Activated T-helper 1 cell treated with Interleukin-2 at 50 U/mL for 16 hours (primary cell): ENCODE measurements around the gene IRS2.
"Not testable (repeated sequence)": the region's sequence is repeated elsewhere in the genome, so short reads cannot be mapped to it uniquely, and the experiment has no call there.

Experiments used
- DNase-seq: peaks from one replicate; pipeline ENCODE4 v3.0.0-alpha.2; 2020; ENCODE audit warnings: low read depth

IRS2 gene

DNA sequence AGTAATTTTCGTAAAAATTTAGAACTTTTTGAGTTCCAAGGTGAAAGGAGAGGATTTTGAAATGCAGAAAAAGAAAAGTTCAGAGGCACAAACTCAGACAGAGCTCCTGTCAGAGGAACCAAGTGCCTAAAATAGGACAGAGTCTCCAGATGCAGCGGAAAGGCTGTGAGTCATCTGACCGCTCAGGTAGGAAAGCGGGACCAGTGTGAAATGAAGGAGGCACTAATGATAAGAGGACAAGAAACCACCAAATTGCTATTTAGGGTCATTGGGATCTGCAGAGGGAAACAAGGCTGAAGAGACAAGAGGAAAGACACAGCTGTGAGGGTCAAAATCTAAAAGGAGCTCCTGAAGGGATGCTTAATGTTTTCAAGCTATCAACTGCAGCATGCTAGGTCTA, 34.9 kb downstream of the IRS2 start:
- DNase-seq: no peak

DNA sequence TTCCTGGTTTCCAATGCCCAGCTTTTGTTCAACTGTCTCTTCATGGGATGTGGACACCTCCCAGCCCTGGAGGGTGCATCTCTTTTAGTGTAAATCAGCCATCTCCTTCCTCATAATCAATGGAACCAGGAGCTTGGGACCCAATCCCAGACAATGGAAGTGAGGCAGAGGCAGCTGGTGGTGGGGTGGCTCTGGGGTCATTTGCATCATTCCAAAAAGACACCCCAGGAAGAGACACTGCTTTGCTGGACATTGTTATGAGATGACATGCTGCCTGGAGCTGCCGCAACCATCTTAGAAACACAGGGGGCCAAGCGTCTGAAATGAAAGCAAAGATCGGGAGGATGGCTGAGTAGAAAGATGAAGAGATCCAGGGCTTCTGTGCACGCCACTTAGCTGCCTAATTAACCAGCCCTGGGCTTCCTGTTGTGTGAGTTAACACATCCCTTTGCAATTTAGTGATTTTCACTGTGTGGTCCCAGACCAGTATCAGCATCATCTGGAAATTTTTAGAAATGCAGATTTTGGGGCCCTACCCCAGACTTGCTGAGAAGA, 36.1 kb downstream of the IRS2 start:
- no peak for DNase-seq

DNA sequence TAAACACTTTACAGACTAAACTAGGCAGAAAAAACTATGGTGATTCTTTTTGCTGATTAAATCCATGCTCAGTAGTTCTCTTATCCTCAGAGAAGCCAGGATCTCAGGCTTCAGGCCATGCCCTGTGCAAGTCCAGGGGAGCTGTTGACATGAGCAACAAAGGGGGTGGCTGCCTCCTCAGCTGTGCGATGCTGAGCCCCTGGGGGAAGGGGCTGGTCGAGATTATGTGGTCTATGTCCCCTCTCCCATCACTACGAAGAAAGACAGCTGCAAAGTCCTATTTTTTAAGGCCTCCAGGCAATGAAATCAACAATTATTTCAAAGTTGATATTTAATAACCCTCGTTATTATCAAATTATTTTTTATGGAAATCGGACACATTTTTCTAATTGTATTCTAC, 37.0 kb downstream of the IRS2 start:
- no peak for DNase-seq

DNA sequence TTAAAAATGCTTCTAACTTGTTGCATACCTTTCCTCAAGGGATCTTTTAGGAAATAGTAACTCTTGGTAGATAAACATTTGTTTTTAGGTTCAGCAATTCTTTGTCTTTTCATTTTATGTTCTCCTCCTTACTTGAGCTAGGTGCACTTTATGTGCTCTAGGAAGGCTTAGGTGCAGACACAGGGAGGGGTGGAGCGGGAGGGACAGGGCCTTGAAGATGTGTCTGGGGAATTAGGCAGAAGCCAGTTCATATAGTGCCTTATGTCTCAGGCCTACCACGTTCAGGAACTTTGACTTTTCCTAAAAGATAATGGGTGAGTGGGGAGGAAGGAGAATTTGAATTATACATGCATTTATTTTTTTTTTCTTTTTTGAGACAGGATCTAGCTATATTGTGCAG, 37.7 kb downstream of the IRS2 start:
- DNase-seq: no peak

DNA sequence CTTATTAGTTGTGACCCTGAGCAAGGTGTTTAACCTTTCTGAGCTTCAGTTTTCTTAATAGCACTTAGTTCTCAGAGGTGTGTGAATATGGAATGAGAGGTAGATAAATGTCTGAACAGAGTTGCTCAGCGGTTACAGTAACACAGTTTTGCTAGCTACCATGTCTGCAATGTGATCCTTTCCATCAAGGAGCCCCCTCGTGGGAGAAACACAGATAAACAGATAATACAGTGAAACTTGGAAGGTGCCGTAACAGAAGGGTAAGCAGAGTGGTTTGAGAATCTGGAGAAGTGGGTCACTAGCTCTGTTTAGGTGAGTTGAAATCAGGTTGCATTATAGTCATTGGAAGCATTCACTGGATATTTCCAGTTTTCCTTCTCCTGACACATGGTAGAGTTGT, 38.9 kb downstream of the IRS2 start:
- no peak for DNase-seq

DNA sequence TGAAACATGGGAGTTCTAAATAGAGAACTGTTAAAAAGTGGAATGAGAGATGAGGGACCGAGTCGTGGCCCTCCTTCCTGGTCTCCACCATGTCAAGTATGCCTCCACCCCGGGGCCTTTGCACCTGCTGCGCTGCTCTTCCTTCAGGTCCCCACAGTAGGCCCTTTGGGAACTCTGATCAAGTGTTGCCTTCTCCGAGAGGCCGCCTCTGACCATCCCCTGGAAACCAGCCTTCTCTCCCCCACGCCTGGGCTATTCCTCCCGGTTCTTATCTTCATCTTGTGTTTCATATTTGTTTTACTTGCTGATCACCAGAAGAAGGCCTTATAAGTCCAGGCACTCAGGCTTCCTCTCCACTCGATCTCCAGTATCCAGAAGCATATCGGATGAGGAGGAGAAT, 40.0 kb downstream of the IRS2 start:
- DNase-seq: no peak

DNA sequence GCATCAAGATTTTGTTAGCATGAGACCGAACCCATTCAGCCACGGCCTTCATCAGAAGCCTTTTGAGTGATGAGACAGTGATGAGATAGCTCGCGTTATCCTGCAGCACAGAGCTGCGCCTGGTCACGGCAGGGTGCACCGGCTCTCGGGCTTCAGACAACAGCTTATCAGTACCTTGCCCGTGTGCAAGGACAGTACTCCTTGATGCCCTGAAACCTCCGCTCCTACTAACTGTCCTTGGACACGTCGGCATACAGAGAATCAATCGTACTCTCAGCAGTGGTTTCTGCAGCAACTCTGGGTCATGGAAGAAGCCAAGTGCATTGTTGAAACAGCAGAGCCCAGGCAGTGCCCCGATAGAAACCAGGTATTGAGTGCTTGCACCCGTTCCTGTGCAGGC, 40.7 kb downstream of the IRS2 start:
- no peak for DNase-seq

DNA sequence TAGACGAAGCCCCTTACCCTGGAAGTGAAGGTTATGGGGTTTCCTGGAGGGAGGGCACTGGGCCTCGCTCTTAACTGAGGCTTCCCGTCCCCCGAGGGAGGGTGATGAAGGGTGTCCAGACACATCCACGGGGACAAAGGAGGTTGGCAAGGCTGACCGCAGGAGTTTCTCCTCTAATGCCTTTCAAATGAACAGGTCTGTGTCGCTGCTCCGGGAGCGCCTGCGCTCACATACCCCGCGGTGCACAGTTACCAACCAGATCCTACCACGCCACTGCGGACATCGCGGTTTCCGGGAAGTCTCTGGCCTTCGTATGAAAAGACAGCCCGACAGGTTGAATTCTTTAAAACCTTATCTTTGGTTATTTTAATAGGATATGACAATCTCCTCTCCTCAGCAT, 41.3 kb downstream of the IRS2 start:
- DNase-seq: no peak

DNA sequence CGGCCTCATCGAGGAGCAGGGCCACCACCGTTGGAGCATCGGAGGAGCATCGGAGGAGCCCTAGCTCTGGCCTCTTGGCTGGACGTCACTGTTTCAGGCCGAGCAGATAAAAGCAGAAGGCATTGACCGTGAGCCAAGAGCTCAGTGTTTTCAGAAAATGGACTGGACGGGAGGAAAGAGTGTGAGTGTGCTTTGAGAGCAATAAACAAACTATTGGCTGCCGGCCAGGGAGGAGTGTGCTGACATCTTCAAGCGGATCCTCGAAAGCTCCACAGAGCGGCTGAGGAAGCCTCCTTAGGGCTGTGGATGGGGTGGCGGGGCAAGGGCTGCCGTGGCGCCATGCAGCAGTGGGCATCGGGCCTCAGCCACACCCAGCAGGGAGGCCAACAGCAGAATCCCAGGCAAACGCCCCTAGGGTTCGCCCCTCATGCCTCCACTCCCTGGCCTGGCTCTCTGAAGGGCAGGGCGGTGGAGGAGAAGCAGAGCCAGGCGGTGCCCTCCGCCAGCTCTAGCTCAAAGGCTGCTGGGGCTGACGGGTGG, 41.8 kb downstream of the IRS2 start:
- DNase-seq: no peak

DNA sequence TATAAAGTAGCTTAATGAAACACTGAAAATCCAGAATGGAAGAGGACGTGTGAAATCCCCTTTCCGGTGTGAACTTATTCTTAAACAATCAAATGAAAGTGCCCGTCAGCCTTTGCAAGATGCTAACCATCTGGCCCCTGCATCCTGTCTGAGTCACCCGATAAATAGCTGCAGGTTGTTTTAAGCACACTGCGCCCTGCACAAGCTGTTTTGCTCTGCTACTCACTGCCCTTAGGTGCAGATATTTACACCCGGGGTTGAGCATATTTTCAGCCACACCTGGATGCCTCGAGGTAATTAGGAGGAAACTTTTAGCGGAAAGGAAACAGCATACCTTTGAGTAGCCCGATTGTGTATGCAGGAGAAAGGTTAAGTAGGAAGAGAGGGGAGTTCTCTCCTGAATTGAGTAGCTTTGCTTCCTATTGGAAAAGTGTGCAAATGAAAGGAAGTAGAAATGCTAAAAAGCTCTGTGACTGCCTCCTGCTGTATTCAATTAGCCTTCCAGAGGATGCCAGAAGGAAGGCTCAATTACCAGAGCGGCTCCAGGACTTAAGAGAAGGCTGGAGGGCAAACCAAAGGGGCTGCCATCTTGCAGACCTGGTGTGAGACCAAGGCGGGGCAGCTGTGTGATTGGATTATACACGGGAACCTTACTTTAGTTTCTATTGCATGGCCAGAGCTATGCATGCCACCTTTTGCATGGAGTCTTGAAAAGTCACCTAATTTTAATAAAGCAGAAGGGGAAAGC, 42.5 kb downstream of the IRS2 start:
- no peak for DNase-seq

DNA sequence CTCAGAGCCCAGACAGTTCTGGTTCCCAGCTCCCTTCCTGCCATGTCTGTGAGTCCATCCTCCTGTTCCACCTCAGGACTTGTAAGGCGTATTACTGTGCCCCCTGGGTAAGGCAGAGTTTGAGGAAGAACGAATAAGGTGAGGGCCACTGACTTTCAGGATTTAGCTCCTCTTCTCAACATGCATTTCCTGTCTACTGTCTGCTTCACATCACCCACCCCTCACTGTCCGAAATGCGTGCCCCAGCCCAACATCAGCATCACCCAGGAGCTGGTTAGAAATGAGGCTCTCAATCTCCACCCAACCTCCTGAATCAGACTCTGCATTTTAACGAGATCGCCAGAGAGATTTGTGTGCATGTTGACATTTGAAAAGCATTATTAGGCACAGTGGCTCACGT, 44.4 kb downstream of the IRS2 start:
- no peak for DNase-seq

DNA sequence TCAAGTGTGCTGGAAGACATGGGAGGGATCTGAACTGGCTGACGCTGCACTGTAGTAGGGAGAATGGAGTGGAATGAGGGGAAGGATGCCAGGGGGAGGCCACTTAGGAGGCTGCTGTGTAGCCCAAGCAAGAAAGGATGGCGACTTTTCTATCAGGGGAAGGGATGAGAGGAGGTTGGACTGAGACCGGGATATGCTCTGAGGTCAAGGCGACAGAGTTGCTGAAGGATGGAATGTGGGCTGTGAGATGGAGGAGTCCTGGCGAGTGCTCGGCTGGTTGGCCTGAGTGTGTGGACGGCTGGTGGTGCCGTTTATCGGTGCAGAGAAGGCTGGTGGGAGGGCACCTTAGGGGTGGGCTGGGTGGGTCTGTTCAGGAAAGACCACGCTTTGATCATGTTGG, 45.7 kb downstream of the IRS2 start:
- no peak for DNase-seq

DNA sequence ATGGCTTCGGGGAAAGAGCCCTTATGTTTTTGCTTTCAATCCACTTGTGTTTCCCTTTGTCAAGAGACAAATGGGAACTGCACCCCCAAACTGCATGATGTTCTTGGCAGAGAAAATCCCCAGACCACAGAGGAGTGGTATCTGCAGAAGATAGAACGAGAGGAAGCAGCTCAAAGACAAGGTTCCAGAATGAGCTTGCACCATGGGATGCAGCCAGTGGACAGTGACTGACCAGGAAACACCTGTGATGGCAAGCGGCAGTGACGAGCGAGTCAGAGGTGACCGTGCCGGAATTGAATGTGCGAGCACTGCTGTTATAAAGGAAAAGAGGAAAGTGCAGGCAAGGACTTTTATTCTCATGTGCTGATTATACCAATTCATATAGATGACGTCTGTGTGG, 46.3 kb downstream of the IRS2 start:
- no peak for DNase-seq

DNA sequence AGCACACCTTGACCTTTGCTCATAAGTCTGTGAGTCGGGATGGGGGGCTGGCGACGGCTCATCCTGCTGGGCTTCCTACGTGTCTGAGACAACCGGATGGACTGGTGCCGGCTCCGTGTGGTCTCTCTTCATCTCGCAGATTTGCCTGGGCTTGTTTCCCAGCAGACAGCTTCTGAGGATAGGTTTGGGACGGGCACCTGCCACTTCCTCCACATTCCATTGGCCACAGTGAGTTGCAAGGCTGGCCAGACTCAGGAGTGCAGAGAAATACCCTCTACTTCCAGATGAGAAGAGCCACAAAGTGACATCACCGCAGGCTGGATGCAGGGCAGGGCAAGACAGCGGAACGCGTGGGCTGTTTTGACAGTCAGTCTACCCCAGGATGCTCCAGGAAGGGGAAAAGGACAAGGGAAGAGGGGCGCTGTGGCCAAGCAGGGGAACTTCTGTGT, 48.1 kb downstream of the IRS2 start:
- DNase-seq: no peak

DNA sequence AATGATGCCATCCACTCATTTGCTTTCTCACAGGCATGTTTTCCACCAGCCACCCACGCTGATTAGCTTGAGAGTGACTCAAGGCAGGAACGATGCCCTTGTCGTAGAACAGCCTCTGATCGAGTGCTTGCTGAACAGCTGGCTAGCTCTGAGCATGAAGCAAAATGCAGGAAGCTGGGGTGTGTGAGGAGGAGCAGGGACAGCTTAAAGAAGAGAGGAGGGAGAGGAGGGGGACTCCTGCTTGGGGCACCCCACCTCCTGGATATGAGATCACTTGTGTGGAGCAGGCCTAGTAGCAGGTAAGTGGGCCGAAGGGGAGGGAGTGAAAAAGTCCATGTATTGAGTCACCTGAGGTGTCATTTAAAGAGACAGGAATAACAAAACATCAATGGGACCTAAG, 48.8 kb downstream of the IRS2 start:
- DNase-seq: no peak

DNA sequence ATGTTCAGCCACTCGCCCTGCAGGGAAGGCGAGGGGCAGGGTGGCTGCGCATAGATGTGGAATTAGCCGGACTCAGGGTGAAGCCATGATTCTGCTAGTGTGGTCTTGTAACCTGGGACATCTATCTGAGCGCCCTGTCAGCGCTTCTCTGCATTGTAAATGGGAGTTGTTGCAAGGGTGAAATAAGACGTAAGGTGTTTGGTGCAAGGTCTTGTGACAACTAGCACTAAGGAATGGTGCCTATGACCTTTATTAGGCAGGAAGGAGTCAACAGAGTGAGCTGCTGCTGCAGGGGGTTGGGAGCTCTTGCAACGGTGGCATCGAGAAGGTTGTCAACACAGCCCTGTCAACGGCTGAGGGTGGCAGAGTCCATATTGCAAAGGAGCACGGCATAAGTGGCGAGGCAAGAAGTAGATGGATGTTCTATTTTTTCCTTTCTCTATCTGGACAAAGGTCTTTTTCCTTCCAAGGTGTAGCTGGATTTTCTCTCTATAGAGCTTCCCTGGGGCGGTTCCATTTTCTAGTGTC, 49.3 kb downstream of the IRS2 start:
- DNase-seq: no peak

DNA sequence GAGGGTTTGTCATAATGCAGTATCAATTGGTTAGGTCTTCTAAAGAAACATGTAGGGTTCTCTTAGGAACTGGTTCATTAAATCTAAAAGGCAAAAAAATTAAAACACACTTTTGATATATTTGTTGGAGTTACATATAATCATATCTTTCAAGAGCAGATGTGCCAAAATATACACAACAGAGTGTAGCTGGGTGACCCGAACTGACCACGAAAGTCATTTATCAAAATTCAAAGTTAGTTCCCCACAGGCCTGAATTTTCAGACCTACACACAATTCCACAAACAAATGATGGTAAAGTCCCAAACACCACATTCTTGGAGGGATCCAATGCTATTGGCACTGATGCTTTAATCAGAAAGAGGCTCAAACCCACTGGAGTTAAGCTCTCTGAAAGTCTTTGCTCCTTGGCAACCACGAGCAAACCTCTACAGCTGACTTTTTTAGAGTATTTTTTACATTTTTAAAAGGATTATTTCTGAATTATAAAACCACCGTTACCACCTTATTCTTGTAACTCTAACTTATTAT, 50.9 kb downstream of the IRS2 start:
- DNase-seq: no peak

DNA sequence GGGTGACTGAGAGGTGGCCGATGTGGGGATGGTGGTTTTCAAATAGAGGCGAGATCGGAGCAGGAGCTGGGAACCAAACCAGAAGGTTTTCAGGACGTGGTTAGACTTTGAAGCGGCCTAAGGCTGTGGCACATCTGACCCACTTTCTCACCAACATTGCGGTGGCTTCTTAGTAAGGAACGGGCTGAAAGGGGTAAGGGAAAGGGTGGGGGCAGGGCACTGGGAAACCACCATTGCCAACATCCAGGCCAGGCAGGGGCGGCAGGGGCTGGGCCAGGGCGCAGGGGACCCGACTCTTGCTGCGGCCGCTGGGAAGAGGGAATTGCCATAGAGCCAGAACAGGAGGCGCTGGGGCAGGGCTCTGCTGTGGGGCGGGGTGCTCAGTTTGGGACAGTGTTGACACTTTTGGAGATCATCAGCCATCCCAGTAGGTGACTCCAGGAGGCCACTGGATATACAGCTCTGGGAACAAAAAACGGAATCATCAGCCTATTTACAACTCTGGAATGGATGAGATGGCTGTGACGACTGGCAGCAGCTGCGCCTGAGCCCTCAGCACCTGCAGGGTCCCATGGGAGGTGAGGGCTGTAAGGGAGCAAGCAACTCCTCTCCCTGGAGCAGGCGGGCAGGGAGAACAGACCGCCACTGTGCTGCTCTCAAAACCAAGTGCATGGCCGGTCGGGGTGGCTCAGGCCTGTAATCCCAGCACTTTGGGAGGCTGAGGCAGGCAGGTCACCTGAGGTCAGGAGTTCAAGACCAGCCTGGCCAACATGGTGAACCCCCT, 52.2 kb downstream of the IRS2 start:
- no peak for DNase-seq

DNA sequence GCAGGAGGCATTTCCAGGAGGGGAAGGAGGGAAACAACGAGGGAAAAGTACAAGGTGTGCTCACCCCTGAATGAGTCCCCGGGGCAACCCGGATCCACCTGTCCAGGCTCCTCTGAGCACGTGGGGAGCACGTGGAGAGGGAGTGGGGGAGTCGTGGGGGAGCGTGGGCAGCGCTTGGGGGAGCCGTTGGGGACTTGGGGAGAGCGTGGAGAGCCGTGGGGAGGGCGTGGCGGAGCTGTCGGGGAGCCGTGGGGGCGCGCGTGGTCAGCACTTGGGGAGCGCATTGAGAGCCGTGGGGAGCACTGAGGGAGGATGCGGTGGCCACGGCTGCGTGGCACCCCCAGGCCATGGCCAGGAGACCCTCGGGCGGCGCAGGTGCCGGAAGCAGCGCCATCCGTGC, 52.8 kb downstream of the IRS2 start:
- DNase-seq: no peak

DNA sequence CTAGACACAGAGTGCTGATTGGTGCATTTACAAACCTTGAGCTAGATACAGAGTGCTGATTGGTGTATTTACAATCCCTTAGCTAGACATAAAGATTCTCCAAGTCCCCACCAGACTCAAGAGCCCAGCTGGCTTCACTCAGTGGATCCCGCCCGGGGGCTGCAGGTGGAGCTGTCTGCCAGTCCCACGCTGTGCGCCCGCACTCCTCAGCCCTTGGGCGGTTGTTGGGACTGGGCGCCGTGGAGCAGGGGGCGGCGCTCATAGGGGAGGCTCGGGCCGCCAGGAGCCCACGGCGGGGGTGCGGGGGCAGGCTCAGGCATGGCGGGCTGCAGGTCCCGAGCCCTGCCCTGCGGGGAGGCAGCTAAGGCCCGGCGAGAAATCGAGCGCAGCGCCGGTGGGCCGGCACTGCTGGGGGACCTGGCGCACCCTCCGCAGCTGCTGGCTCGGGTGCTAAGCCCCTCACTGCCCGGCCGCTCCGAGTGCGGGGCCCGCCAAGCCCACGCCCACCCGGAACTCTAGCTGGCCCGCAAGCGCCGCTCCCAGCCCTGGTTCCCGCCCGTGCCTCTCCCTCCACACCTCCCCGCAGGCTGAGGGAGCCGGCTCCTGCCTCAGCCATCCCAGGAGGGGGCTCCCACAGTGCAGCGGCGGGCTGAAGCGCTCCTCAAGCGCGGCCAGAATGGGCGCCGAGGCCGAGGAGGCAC, 53.8 kb downstream of the IRS2 start:
- DNase-seq: not testable (repeated sequence)

DNA sequence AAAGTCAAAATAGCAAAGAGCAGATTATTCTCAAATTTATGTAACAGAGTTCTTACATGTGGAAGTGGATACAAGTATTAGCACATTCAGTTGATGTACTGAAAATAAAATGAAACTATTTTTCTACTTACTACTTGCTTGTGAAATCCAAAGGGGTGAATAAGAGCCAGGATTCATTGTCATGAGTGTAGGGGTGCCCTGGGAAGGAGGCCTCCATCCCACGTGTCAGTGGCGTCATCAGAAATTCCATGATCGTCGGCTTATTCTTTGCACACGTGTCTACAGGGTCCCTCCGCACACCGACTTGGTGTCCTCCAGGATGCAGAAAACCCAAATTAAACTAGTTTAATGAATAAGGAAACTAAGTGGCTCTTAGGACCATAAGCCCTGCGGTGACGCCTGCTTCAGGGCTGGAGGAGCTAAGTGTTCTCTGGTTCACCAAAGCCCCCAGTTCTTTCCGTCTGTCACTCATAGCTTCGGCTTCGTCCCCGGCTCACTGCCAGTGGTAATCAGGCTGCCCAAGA, 55.5 kb downstream of the IRS2 start:
- no peak for DNase-seq
